Caco-2 (cell line): ENCODE data around the gene NTRK2. TPM values are rescaled to one million over a fixed set of nuclear protein-coding genes. Genes with fewer than 3 reads are reported as not detected.

ENCODE experiments used
- BruUV-seq: library from RNA; stranded (reverse); fragments of 400-500 nt; replicated peaks from 2 replicates; lab custom pipeline; 2021; lab: Mats Ljungman, UMichigan
- CTCF ChIA-PET: fragments of 300-600 bp; sonication (Branson Sonifier 250); formaldehyde crosslinking; loops from one replicate; lab custom pipeline; 2022; ENCODE audit warnings: antibody characterized with exemption; lab: Charles Lee
- POLR2A ChIA-PET: fragments of 300-600 bp; sonication (Branson Sonifier 250); formaldehyde crosslinking; loops from one replicate; lab custom pipeline; 2022; ENCODE audit warnings: antibody characterized with exemption; lab: Charles Lee
- DNase-seq, 2 experiments: peaks; one replicate each; pipeline versions ENCODE4 v3.0.0 to v3.0.0-alpha.2; 2020 to 2022
- H3K27me3 ChIP-seq: replicated peaks from 2 replicates; pipeline ENCODE4 v1.6.0; 2011; ENCODE audit warnings: low read length; ENCODE audit not compliant: control insufficient read depth, insufficient read depth
- H3K36me3 ChIP-seq: 2 replicates; pipeline ENCODE4 v1.5.1; 2011; ENCODE audit warnings: low read length; ENCODE audit not compliant: control insufficient read depth, insufficient read depth
- H3K4me1 ChIP-seq: fragments of 250-450 bp; sonication (Bioruptor Pico); 2 replicates; pipeline ENCODE4 v1.5.1; 2020; ENCODE audit warnings: mild to moderate bottlenecking
- H3K4me3 ChIP-seq: 2 replicates; pipeline ENCODE4 v1.5.1; 2011; ENCODE audit warnings: low read depth, mild to moderate bottlenecking, control low read depth, low read length
- H3K9me3 ChIP-seq: fragments of 250-450 bp; sonication (Bioruptor Pico); 2 replicates; pipeline ENCODE4 v1.5.1; 2020; ENCODE audit warnings: mild to moderate bottlenecking, moderate library complexity
- H3K27ac Mint-ChIP-seq: one replicate; pipeline ENCODE4 v1.8.0; 2022; ENCODE audit warnings: mixed read lengths; ENCODE audit not compliant: unreplicated experiment
- H3K27me3 Mint-ChIP-seq: one replicate; pipeline ENCODE4 v1.8.0; 2022; ENCODE audit warnings: mixed read lengths; ENCODE audit not compliant: insufficient read depth, unreplicated experiment
- H3K36me3 Mint-ChIP-seq: one replicate; pipeline ENCODE4 v1.8.0; 2022; ENCODE audit warnings: mild to moderate bottlenecking, mixed read lengths; ENCODE audit not compliant: insufficient read depth, unreplicated experiment
- H3K4me1 Mint-ChIP-seq: one replicate; pipeline ENCODE4 v1.8.0; 2022; ENCODE audit warnings: low read depth, mixed read lengths; ENCODE audit not compliant: unreplicated experiment
- H3K4me3 Mint-ChIP-seq: one replicate; pipeline ENCODE4 v1.8.0; 2022; ENCODE audit warnings: mild to moderate bottlenecking, moderate library complexity, mixed read lengths; ENCODE audit not compliant: unreplicated experiment
- H3K9me3 Mint-ChIP-seq: one replicate; pipeline ENCODE4 v1.8.0; 2022; ENCODE audit warnings: mixed read lengths; ENCODE audit not compliant: unreplicated experiment
- intact Hi-C: fragments of 100-400 bp; cut with micrococcal nuclease; formaldehyde crosslinking; loops from one replicate; pipeline ENCODE4 v1.10.0; 2022; ENCODE audit not compliant: unreplicated experiment
- total RNA-seq: library from RNA; stranded (reverse); gene quantifications from 2 replicates; pipeline ENCODE4 v1.2.3, GENCODE V29; 2022
- TF ChIP-seq, protein P1 (sequence below), 2 experiments: fragments of 200-600 bp in 1 of 2; IDR thresholded peaks; 1 replicate in 1 of 2; 2 replicates in 1 of 2; pipeline versions ENCODE4 v1.5.1 to v1.8.0; 2011 to 2022; ENCODE audit warnings: antibody characterized with exemption in 1 of 2, control low read depth in 1 of 2, inconsistent platforms in 1 of 2, low read depth in 1 of 2, low read length in 1 of 2, mild to moderate bottlenecking in 1 of 2, moderate library complexity in 1 of 2; ENCODE audit not compliant: insufficient read depth in 1 of 2, severe bottlenecking in 1 of 2, unreplicated experiment in 1 of 2

NTRK2 gene
- total RNA-seq, 1 experiment from 2014 or later: not detected

GRCh38 chr9:85056203-85056572 is 386.7 kb downstream of the NTRK2 start:
- H3K4me1 ChIP-seq: peaks cover 16% of the 10 kb centered on the region
- CTCF ChIA-PET: no interaction called here
- no peak for DNase-seq
- POLR2A ChIA-PET: no interaction called here
- Mint-ChIP-seq H3K4me1 (peaks cover 13% of the 10 kb centered on the region), H3K9me3 (no peaks in the 10 kb centered on the region), H3K4me3 (no peak overlapping the region), H3K36me3 (no peaks in the 10 kb centered on the region), H3K27me3 (no peaks in the 10 kb centered on the region), H3K27ac (no peak overlapping the region)
- H3K4me3 ChIP-seq: no peak overlapping the region
- no TSS peak for BruUV-seq
- TF ChIP-seq, protein P1, sequence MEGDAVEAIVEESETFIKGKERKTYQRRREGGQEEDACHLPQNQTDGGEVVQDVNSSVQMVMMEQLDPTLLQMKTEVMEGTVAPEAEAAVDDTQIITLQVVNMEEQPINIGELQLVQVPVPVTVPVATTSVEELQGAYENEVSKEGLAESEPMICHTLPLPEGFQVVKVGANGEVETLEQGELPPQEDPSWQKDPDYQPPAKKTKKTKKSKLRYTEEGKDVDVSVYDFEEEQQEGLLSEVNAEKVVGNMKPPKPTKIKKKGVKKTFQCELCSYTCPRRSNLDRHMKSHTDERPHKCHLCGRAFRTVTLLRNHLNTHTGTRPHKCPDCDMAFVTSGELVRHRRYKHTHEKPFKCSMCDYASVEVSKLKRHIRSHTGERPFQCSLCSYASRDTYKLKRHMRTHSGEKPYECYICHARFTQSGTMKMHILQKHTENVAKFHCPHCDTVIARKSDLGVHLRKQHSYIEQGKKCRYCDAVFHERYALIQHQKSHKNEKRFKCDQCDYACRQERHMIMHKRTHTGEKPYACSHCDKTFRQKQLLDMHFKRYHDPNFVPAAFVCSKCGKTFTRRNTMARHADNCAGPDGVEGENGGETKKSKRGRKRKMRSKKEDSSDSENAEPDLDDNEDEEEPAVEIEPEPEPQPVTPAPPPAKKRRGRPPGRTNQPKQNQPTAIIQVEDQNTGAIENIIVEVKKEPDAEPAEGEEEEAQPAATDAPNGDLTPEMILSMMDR (IDR thresholded peaks at IDR 0.05; ENCODE audit: insufficient read depth in 1 of 2, low read depth in 1 of 2, low read length in 1 of 2, severe bottlenecking in 1 of 2, unreplicated experiment in 1 of 2): no peak
- H3K36me3 ChIP-seq: no peaks in the 10 kb centered on the region
- H3K27me3 ChIP-seq: no peaks in the 10 kb centered on the region
- intact Hi-C loops: no loop called here
- H3K9me3 ChIP-seq: no peaks in the 10 kb centered on the region

DNA sequence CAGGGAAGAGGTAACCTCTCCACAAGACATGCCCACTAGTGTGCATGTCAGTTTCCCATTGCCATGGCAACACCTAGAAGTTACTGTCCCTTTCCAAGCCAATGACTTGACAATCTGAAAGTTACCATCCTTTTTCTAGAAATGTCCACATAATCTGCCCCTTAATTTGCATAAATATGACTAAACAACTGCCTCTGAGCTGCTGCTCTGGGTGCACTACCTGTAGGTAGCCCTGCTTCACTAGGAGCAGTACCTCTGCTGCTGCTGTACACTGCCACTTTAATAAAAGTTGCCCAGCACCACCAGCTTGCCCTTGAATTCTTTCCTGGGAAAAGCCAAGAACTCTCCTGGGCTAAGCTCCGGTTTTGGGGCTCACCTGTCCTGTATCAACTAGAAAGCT is 392.4 kb downstream of the NTRK2 start:
- H3K27ac Mint-ChIP-seq: no peak overlapping the region
- TF ChIP-seq, protein P1 (IDR thresholded peaks at IDR 0.05; ENCODE audit: insufficient read depth in 1 of 2, low read depth in 1 of 2, low read length in 1 of 2, severe bottlenecking in 1 of 2, unreplicated experiment in 1 of 2): no peak
- Histone ChIP-seq H3K9me3 (no peaks in the 10 kb centered on the region), H3K4me3 (no peak overlapping the region), H3K36me3 (no peaks in the 10 kb centered on the region), H3K4me1 (peaks cover 21% of the 10 kb centered on the region), H3K27me3 (no peaks in the 10 kb centered on the region)
- POLR2A ChIA-PET: no interaction called here
- peaks cover 12% of the 10 kb centered on the region for H3K4me1 Mint-ChIP-seq
- intact Hi-C loops: no loop called here
- CTCF ChIA-PET: no interaction called here
- no peaks in the 10 kb centered on the region for H3K9me3 Mint-ChIP-seq
- no peak for DNase-seq
- H3K27me3 Mint-ChIP-seq: no peaks in the 10 kb centered on the region
- no TSS peak for BruUV-seq
- no peak overlapping the region for H3K4me3 Mint-ChIP-seq
- no peaks in the 10 kb centered on the region for H3K36me3 Mint-ChIP-seq

DNA sequence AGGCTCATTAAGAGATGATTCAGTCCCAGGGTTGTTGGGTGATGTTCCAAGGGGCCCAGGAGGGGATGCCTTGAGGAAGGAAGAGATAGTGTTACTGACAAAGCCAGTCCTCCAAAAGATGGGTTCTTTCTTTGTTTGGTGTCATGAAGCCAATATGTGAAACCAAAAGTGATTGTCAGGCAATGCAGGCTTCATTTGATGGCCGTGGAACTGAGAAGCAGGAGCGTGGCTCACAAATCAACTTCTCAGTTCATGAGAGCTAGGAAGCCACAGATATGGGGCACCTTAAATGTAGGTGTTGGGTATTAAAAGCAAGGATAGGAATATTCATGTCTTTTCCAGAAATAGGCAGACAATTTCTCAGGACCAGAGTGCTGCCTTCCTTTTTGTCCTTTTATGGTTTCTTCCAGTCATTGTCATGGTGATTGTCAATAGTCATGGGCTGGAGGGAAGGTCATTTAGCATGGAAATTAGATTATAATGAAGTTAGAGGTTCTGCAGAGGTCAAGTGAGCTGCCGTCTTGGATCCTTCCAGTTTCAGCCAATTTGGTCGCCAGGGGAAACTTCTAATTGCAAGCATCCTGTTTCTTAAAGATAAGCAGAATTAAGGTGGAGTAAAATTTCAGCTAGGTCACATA is 393.0 kb downstream of the NTRK2 start:
- CTCF ChIA-PET: no interaction called here
- no peak for DNase-seq
- intact Hi-C loops: no loop called here

More for the DNA sequence above, 393.0 kb downstream of the NTRK2 start:
- POLR2A ChIA-PET: no interaction called here
- Mint-ChIP-seq H3K9me3 (no peaks in the 10 kb centered on the region), H3K4me3 (no peak overlapping the region), H3K4me1 (peaks cover 12% of the 10 kb centered on the region), H3K27ac (no peak overlapping the region), H3K36me3 (no peaks in the 10 kb centered on the region), H3K27me3 (no peaks in the 10 kb centered on the region)
- no peak overlapping the region for H3K4me3 ChIP-seq
- no peaks in the 10 kb centered on the region for H3K36me3 ChIP-seq
- no TSS peak for BruUV-seq
- H3K4me1 ChIP-seq: peaks cover 21% of the 10 kb centered on the region
- H3K9me3 ChIP-seq: no peaks in the 10 kb centered on the region
- no peaks in the 10 kb centered on the region for H3K27me3 ChIP-seq
- TF ChIP-seq, protein P1 (IDR thresholded peaks at IDR 0.05; ENCODE audit: insufficient read depth in 1 of 2, low read depth in 1 of 2, low read length in 1 of 2, severe bottlenecking in 1 of 2, unreplicated experiment in 1 of 2): no peak
